Psoas muscle (tissue), 8 donors: Measurements from ENCODE around the gene RFX6. TPM values are rescaled to one million over a fixed set of nuclear protein-coding genes. Genes with fewer than 3 reads are reported as not detected.

Experiments used
- ATAC-seq, 4 donors: fragments of 200-7000 bp; cut with Tn5 transposase; one replicate each; pipeline ENCODE4 v1.9.1; 2020; ENCODE audit warnings: moderate library complexity in 3 of 4, mild to moderate bottlenecking in 2 of 4
- DNase-seq, 2 donors: peaks; one replicate each; pipeline ENCODE4 v3.0.0-alpha.2; 2020
- H3K27ac ChIP-seq: fragments of 200-600 bp; one replicate; pipeline ENCODE4 v1.8.0; 2022
- H3K27me3 ChIP-seq, 3 donors: fragments of 200-600 bp in 1 of 3; one replicate each; pipeline versions ENCODE4 v1.6.1 to v1.8.0; 2013 to 2022; ENCODE audit warnings: low read length in 2 of 3, mild to moderate bottlenecking in 2 of 3, moderate library complexity in 1 of 3; ENCODE audit not compliant: insufficient read depth in 3 of 3
- H3K36me3 ChIP-seq, 2 donors: fragments of 200-600 bp in 1 of 2; one replicate each; pipeline versions ENCODE4 v1.6.1 to v1.8.0; 2013 to 2022; ENCODE audit warnings: low read depth in 1 of 2, mild to moderate bottlenecking in 1 of 2, moderate library complexity in 1 of 2; ENCODE audit not compliant: insufficient read depth in 1 of 2
- H3K4me1 ChIP-seq: fragments of 200-600 bp; one replicate; pipeline ENCODE4 v1.8.0; 2022
- H3K4me3 ChIP-seq: fragments of 200-600 bp; one replicate; pipeline ENCODE4 v1.8.0; 2022; ENCODE audit warnings: mild to moderate bottlenecking
- H3K9me3 ChIP-seq: fragments of 200-600 bp; one replicate; pipeline ENCODE4 v1.8.0; 2022
- WGBS, 3 donors: extraction: QIAGEN DNeasy Blood & Tissue Kit; methylation state at CpG; one replicate each; pipeline versions ENCODE4 v1.1.6 to v1.1.7; 2013; 5-methylcytosine and 5-hydroxymethylcytosine counted together
- intact Hi-C, 2 donors: fragments of 100-400 bp; cut with DNase I; formaldehyde crosslinking; loops; one replicate each; pipeline versions ENCODE4 v1.11.0 to v1.14.2; 2022
- polyA plus RNA-seq, 3 donors: library from polyadenylated mRNA; stranded (reverse); fragments of 200-250 nt; gene quantifications; one replicate each; pipeline ENCODE4 v1.2.3, GENCODE V29; 2013
- total RNA-seq, 4 donors: library from RNA; stranded (reverse); fragmentation: NEBNext Ultra II Directional in 2 of 4; extraction: Animal tissue kit (Norgen Biotek cat#: 25700) in 2 of 4; gene quantifications; one replicate each; pipeline versions ENCODE4 v1.2.1 to v1.2.4, GENCODE V29; 2021 to 2023
- TF ChIP-seq, protein P1 (sequence below): fragments of 200-600 bp; IDR thresholded peaks from one replicate; pipeline ENCODE4 v1.8.0; 2022; ENCODE audit warnings: antibody characterized with exemption
- donor health status: healthy with polysubstance abuse.
- donor health status: DM: no; HTN: no; CAD: no; lungs with moderate emphysema.
- donor health status: Bipolar disorder and iron deficiency.
- donor health status: healthy.
- donor health status: DM: yes; HTN: yes; CAD: no.
- donor health status: DM: no; HTN: no; CAD: no.
- donor health status: DM: no; HTN: no; CAD: no.
- donor health status: DM: yes; HTN: yes; CAD: no.

RFX6 gene
- total and polyA plus RNA-seq, 7 donors = not detected

DNA sequence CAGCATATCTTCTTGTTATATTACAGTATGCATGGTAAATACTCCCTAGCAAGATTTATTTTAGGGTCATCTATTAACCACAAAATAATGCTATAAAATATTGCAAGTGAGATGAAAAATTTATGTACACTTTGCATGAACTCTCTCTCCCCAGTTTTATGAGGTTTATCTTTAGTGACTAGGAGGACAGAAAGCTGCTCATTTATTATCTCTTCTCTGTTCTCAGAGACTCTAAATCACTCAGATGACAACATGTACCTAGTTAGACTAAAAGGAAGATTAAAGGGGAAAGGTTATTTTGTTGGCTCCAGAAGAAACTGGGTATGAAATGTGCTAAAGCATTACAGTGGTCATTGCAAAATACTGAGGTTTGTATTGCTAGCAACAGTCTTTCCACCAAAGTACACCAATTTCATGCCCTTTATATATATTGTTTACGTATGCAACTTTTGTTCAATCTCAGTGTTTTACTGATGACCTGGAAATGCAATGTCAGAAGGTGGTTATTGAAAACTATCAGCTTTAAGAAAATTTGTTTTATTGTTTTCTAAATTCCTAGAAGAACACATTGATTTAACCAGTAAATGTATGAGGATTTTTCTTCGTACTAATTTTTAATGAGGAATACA, 11.8 kb downstream of the RFX6 start:
- H3K27me3 ChIP-seq = peaks cover 0 to 3% (median 0%) of the 10 kb centered on the region in 3 donors
- no peak for DNase-seq
- intact Hi-C loops = no loop called here
- TF ChIP-seq, protein P1, sequence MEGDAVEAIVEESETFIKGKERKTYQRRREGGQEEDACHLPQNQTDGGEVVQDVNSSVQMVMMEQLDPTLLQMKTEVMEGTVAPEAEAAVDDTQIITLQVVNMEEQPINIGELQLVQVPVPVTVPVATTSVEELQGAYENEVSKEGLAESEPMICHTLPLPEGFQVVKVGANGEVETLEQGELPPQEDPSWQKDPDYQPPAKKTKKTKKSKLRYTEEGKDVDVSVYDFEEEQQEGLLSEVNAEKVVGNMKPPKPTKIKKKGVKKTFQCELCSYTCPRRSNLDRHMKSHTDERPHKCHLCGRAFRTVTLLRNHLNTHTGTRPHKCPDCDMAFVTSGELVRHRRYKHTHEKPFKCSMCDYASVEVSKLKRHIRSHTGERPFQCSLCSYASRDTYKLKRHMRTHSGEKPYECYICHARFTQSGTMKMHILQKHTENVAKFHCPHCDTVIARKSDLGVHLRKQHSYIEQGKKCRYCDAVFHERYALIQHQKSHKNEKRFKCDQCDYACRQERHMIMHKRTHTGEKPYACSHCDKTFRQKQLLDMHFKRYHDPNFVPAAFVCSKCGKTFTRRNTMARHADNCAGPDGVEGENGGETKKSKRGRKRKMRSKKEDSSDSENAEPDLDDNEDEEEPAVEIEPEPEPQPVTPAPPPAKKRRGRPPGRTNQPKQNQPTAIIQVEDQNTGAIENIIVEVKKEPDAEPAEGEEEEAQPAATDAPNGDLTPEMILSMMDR = no peak
- no peak overlapping the region for H3K4me3 ChIP-seq
- ATAC-seq = no peak
- no peaks in the 10 kb centered on the region for H3K4me1 ChIP-seq
- no peaks in the 10 kb centered on the region for H3K9me3 ChIP-seq
- H3K36me3 ChIP-seq = no peaks in the 10 kb centered on the region
- WGBS, 3 donors = 87 to 89% (median 88%) methylated on average over 2 of the region's 2 CpGs
- no peak overlapping the region for H3K27ac ChIP-seq

DNA sequence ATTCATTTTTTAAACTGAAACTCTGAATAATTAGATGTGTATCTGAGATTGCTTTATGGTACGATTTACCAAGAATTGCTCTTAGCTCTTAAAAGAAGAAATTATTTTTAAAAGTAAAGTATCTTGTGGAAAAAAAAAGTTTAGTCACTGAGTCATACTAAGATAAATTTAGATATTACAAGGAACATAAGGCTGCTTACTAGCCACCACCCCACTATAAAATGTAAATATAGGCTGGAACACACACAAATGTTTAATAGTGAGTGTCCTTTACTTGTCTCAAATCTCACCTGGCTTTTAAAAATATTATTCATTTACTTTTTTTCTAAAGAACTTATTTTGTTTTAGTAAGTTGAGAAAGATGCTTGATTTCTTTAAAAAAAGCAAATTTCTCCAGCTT, 17.6 kb downstream of the RFX6 start:
- no peak for DNase-seq
- Histone ChIP-seq H3K9me3 (no peaks in the 10 kb centered on the region), H3K4me3 (no peak overlapping the region), H3K4me1 (no peaks in the 10 kb centered on the region), H3K36me3 (no peaks in the 10 kb centered on the region), H3K27me3 (peaks cover 0 to 3% (median 0%) of the 10 kb centered on the region in 3 donors), H3K27ac (no peak overlapping the region)
- TF ChIP-seq, protein P1 = no peak
- 73 to 84% (median 78%) methylated on average over 1 of the region's 1 CpG for WGBS, 3 donors
- ATAC-seq = no peak
- intact Hi-C loops = no loop called here

DNA sequence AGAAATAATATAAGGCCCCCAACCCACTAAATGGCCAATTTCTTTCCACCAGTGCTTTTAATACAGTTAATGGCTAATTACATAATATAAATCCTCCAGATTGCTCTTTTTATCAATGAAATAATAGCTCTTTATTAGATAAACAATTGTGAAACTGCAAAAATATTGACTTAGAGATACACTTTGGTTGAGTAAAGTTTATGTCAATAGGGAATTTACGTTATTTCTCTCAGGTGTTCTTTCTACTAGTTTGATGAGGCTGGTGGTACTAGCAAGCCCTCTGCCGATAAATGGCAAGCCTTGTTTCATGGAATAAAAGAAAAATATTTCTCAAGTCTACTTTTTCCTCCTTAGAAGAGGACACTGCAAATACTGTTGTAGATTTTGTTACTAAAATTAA, 18.9 kb downstream of the RFX6 start:
- Histone ChIP-seq H3K36me3 (no peaks in the 10 kb centered on the region), H3K4me1 (no peaks in the 10 kb centered on the region), H3K4me3 (no peak overlapping the region), H3K27ac (no peak overlapping the region), H3K9me3 (no peaks in the 10 kb centered on the region), H3K27me3 (peaks cover 0 to 3% (median 0%) of the 10 kb centered on the region in 3 donors)
- TF ChIP-seq, protein P1 = no peak
- no peak for ATAC-seq
- DNase-seq = no peak
- intact Hi-C loops = no loop called here
- 67 to 91% (median 82%) methylated on average over 2 of the region's 2 CpGs for WGBS, 3 donors

DNA sequence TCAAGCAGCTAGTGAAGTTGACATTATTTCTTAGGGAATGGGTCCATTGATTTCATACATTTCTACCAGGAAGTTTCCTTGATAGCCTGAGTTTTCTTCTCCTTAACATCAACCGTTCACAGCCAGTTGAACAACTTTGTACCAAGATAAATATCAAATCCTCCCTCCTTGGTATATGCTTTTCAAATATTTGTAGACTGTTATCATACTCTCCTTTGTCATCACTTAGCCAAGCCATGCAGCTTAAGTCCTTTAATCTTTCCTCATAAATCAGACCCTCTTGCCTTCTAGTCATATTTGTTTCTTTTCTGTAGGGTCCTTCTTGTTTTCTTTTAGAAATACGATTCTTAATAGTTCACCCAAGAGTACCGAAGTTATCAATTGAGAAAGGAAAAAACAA, 25.6 kb downstream of the RFX6 start:
- H3K27ac ChIP-seq = no peak overlapping the region
- 55 to 67% (median 57%) methylated on average over 3 of the region's 3 CpGs for WGBS, 3 donors
- TF ChIP-seq, protein P1 = no peak
- DNase-seq = no peak
- H3K27me3 ChIP-seq = peaks cover 0 to 3% (median 0%) of the 10 kb centered on the region in 3 donors
- H3K4me1 ChIP-seq = no peaks in the 10 kb centered on the region
- no peak for ATAC-seq
- peaks cover 5% of the 10 kb centered on the region for H3K9me3 ChIP-seq
- intact Hi-C loops = no loop called here
- H3K36me3 ChIP-seq = no peaks in the 10 kb centered on the region
- H3K4me3 ChIP-seq = no peak overlapping the region
